NB4 (cell line): ENCODE measurements around the gene GYPB.

Source experiments
- CTCF ChIP-seq: IDR thresholded peaks from one replicate; pipeline ENCODE4 v1.5.1; 2012; ENCODE audit warnings: low read depth, low read length
- POLR2A ChIP-seq: IDR thresholded peaks from 2 replicates; pipeline ENCODE4 v1.6.1; 2011; ENCODE audit warnings: mild to moderate bottlenecking; ENCODE audit not compliant: insufficient read length; ENCODE audit errors: extremely low read depth

GRCh38 chr4:144056800-144057199, 37.6 kb upstream of the GYPB start:
- no peak for TF ChIP-seq CTCF
- no peak for TF ChIP-seq POLR2A
